ENCODE measurements around the gene ATP9A.

Gene ATP9A

DNA sequence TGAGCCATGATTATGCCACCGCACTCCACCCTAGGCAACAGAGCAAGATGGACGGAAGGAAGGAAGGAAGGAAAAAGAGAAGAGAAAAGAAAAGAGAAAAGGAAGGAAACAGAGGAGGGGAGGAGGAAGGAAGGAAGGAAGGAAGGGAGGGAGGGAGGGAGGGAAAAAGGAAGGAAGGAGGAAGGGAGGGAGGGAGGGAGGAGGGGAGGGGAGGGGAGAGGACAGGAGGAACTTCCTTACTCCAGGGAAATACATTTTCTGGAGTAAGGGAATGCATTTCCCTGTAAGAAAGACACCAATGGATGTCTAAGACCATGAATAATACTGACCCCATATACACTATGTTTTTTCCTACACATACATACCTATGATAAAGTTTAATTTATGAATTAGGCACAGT lies 132.5 kb downstream of the ATP9A start:
- H4K91ac ChIP-seq (ENCODE audit: low read depth, low read length): no peak overlapping the region
- no peak overlapping the region for H2BK5ac ChIP-seq (ENCODE audit: low read depth, low read length, poor library complexity)
- WGBS (ENCODE audit: extremely low coverage, insufficient coverage, insufficient read length): no CpG with 5 or more reads among the region's 2 CpGs
- H4K12ac ChIP-seq (ENCODE audit: low read depth, low read length): no peak overlapping the region
- H3K14ac ChIP-seq (ENCODE audit: low read length): no peak overlapping the region
- no peak overlapping the region for H3K23ac ChIP-seq (ENCODE audit: low read length)
- no peaks in the 10 kb centered on the region for H3K36me3 ChIP-seq (ENCODE audit: control insufficient read depth in 1 of 2, insufficient read depth in 2 of 2, low read length in 2 of 2)
- H3K18ac ChIP-seq (ENCODE audit: low read length): no peak overlapping the region
- no peak overlapping the region for H3K27ac ChIP-seq (ENCODE audit: low read depth, low read length)
- no peaks in the 10 kb centered on the region for H3K79me2 ChIP-seq (ENCODE audit: control insufficient read depth, insufficient read depth, low read length, poor library complexity)
- no peaks in the 10 kb centered on the region for H3K4me1 ChIP-seq (ENCODE audit: control insufficient read depth in 1 of 2, insufficient read depth in 2 of 2, low read length in 2 of 2)
- H3K4ac ChIP-seq (ENCODE audit: low read depth, low read length): no peak overlapping the region
- no peak overlapping the region for H3K9ac ChIP-seq (ENCODE audit: low read length)
- no peak overlapping the region for H4K8ac ChIP-seq (ENCODE audit: low read depth, low read length)
- no peak overlapping the region for H2AFZ ChIP-seq (ENCODE audit: insufficient read depth, low read length, poor library complexity)
- H2AK5ac ChIP-seq (ENCODE audit: low read length): no peak overlapping the region
- no peak overlapping the region for H2BK12ac ChIP-seq (ENCODE audit: low read length)
- H3K4me2 ChIP-seq (ENCODE audit: low read length): no peak overlapping the region
- H3K9me3 ChIP-seq (ENCODE audit: insufficient read depth, low read depth, low read length): no peaks in the 10 kb centered on the region
- H3K4me3 ChIP-seq (ENCODE audit: low read depth, low read length): no peak overlapping the region
- no peak overlapping the region for H2BK120ac ChIP-seq (ENCODE audit: insufficient read depth, low read length, poor library complexity)
- no peaks in the 10 kb centered on the region for H3K27me3 ChIP-seq (ENCODE audit: insufficient read depth, low read length)
- H3K79me1 ChIP-seq (ENCODE audit: low read length): no peaks in the 10 kb centered on the region
- no peak for DNase-seq

DNA sequence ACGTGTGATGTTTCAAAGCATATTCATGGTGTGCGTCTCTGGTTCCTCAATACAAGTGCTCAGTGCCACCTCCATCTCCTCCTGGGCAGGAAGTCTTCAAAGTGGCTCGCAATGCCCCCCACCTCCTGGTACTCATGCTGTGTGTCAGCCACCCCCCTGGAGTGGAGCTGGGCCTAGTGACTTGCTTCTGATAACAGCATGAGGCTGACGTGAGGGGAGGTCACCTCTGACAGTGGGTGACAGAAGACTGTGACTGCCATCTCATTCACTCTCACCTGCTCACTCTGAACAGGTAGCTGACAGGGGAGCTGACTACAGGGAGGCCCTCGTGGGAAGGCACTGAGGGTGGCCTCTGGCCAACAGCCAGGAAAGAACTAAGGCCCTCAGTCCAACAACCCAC lies 133.3 kb downstream of the ATP9A start:
- H3K9me3 ChIP-seq (ENCODE audit: insufficient read depth, low read depth, low read length): no peaks in the 10 kb centered on the region
- H3K4ac ChIP-seq (ENCODE audit: low read depth, low read length): no peak overlapping the region
- H3K4me1 ChIP-seq (ENCODE audit: control insufficient read depth in 1 of 2, insufficient read depth in 2 of 2, low read length in 2 of 2): no peaks in the 10 kb centered on the region
- H3K14ac ChIP-seq (ENCODE audit: low read length): no peak overlapping the region
- no peak overlapping the region for H3K18ac ChIP-seq (ENCODE audit: low read length)
- H3K79me2 ChIP-seq (ENCODE audit: control insufficient read depth, insufficient read depth, low read length, poor library complexity): no peaks in the 10 kb centered on the region
- no peak overlapping the region for H3K23ac ChIP-seq (ENCODE audit: low read length)
- no peak overlapping the region for H2BK12ac ChIP-seq (ENCODE audit: low read length)
- H3K4me2 ChIP-seq (ENCODE audit: low read length): no peak overlapping the region
- H2AK5ac ChIP-seq (ENCODE audit: low read length): no peak overlapping the region
- WGBS (ENCODE audit: extremely low coverage, insufficient coverage, insufficient read length): no CpG with 5 or more reads among the region's 5 CpGs
- no peak for DNase-seq
- no peak overlapping the region for H2BK120ac ChIP-seq (ENCODE audit: insufficient read depth, low read length, poor library complexity)
- no peak overlapping the region for H3K27ac ChIP-seq (ENCODE audit: low read depth, low read length)
- H2BK5ac ChIP-seq (ENCODE audit: low read depth, low read length, poor library complexity): no peak overlapping the region
- no peak overlapping the region for H4K12ac ChIP-seq (ENCODE audit: low read depth, low read length)
- H3K27me3 ChIP-seq (ENCODE audit: insufficient read depth, low read length): no peaks in the 10 kb centered on the region
- no peak overlapping the region for H3K4me3 ChIP-seq (ENCODE audit: low read depth, low read length)
- no peak overlapping the region for H4K91ac ChIP-seq (ENCODE audit: low read depth, low read length)
- H2AFZ ChIP-seq (ENCODE audit: insufficient read depth, low read length, poor library complexity): no peak overlapping the region
- no peak overlapping the region for H4K8ac ChIP-seq (ENCODE audit: low read depth, low read length)
- H3K9ac ChIP-seq (ENCODE audit: low read length): no peak overlapping the region
- no peaks in the 10 kb centered on the region for H3K79me1 ChIP-seq (ENCODE audit: low read length)
- no peaks in the 10 kb centered on the region for H3K36me3 ChIP-seq (ENCODE audit: control insufficient read depth in 1 of 2, insufficient read depth in 2 of 2, low read length in 2 of 2)

DNA sequence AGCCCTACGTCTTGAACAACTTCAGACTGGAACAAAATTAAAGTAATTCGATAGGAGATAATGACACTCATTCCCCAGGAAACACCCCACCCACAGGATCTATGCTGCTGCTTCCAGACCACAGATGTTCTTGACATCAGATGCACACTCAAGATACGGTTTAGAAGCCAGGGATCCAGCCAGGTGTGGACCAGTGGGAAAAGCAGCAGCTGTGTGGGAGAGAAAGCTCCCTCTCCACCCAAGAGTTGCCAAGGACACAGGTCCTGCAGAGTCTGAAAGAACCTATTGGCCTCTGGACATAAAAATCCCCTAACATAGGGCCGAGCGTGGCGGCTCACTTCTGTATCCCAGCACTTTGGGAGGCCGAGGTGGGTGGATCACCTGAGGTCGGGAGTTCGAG lies 133.9 kb downstream of the ATP9A start:
- Histone ChIP-seq H3K27ac (ENCODE audit: low read depth, low read length) (no peak overlapping the region), H3K27me3 (ENCODE audit: insufficient read depth, low read length) (no peaks in the 10 kb centered on the region), H4K8ac (ENCODE audit: low read depth, low read length) (no peak overlapping the region), H3K4me1 (ENCODE audit: control insufficient read depth in 1 of 2, insufficient read depth in 2 of 2, low read length in 2 of 2) (no peaks in the 10 kb centered on the region), H3K79me1 (ENCODE audit: low read length) (no peaks in the 10 kb centered on the region), H3K18ac (ENCODE audit: low read length) (no peak overlapping the region), H4K91ac (ENCODE audit: low read depth, low read length) (no peak overlapping the region), H2AFZ (ENCODE audit: insufficient read depth, low read length, poor library complexity) (no peak overlapping the region), H2BK5ac (ENCODE audit: low read depth, low read length, poor library complexity) (no peak overlapping the region), H2AK5ac (ENCODE audit: low read length) (no peak overlapping the region), H3K79me2 (ENCODE audit: control insufficient read depth, insufficient read depth, low read length, poor library complexity) (no peaks in the 10 kb centered on the region), H3K4ac (ENCODE audit: low read depth, low read length) (no peak overlapping the region), H4K12ac (ENCODE audit: low read depth, low read length) (no peak overlapping the region), H3K9ac (ENCODE audit: low read length) (no peak overlapping the region), H3K4me3 (ENCODE audit: low read depth, low read length) (no peak overlapping the region), H2BK120ac (ENCODE audit: insufficient read depth, low read length, poor library complexity) (no peak overlapping the region), H3K23ac (ENCODE audit: low read length) (no peak overlapping the region), H3K9me3 (ENCODE audit: insufficient read depth, low read depth, low read length) (no peaks in the 10 kb centered on the region), H3K36me3 (ENCODE audit: control insufficient read depth in 1 of 2, insufficient read depth in 2 of 2, low read length in 2 of 2) (no peaks in the 10 kb centered on the region), H3K14ac (ENCODE audit: low read length) (no peak overlapping the region), H3K4me2 (ENCODE audit: low read length) (no peak overlapping the region), H2BK12ac (ENCODE audit: low read length) (no peak overlapping the region)
- no CpG with 5 or more reads among the region's 9 CpGs for WGBS (ENCODE audit: extremely low coverage, insufficient coverage, insufficient read length)
- no peak for DNase-seq

DNA sequence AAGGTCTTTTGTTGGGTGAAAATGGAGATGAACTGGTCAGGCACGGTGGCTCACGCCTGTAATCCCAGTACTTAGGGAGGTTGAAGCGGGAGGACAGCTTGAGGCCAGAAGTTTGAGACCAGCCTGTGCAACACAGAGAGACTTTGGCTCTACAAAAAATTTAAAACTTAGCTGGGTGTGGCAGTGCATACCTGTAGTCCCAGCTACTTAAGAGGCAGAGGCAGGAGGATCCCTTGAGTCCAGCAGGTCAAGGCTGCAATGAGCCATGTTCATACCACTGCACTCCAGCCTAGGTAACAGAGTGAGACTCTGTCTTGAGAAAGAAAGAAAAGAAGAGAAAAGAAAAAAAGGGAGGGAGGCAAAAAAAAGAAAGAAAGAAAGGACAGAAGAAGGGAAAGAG lies 134.8 kb downstream of the ATP9A start:
- H2BK12ac ChIP-seq (ENCODE audit: low read length): no peak overlapping the region
- no peak overlapping the region for H3K4me3 ChIP-seq (ENCODE audit: low read depth, low read length)
- H2BK5ac ChIP-seq (ENCODE audit: low read depth, low read length, poor library complexity): no peak overlapping the region
- no peak overlapping the region for H3K27ac ChIP-seq (ENCODE audit: low read depth, low read length)
- H3K4me2 ChIP-seq (ENCODE audit: low read length): no peak overlapping the region
- H3K18ac ChIP-seq (ENCODE audit: low read length): no peak overlapping the region
- H3K9ac ChIP-seq (ENCODE audit: low read length): no peak overlapping the region
- H3K23ac ChIP-seq (ENCODE audit: low read length): no peak overlapping the region
- no peaks in the 10 kb centered on the region for H3K9me3 ChIP-seq (ENCODE audit: insufficient read depth, low read depth, low read length)
- H3K36me3 ChIP-seq (ENCODE audit: control insufficient read depth in 1 of 2, insufficient read depth in 2 of 2, low read length in 2 of 2): no peaks in the 10 kb centered on the region
- WGBS (ENCODE audit: extremely low coverage, insufficient coverage, insufficient read length): no CpG with 5 or more reads among the region's 3 CpGs
- H4K12ac ChIP-seq (ENCODE audit: low read depth, low read length): no peak overlapping the region
- H2BK120ac ChIP-seq (ENCODE audit: insufficient read depth, low read length, poor library complexity): no peak overlapping the region
- no peak overlapping the region for H2AFZ ChIP-seq (ENCODE audit: insufficient read depth, low read length, poor library complexity)
- no peaks in the 10 kb centered on the region for H3K27me3 ChIP-seq (ENCODE audit: insufficient read depth, low read length)
- H3K4me1 ChIP-seq (ENCODE audit: control insufficient read depth in 1 of 2, insufficient read depth in 2 of 2, low read length in 2 of 2): no peaks in the 10 kb centered on the region
- DNase-seq: no peak
- H3K14ac ChIP-seq (ENCODE audit: low read length): no peak overlapping the region
- no peak overlapping the region for H4K91ac ChIP-seq (ENCODE audit: low read depth, low read length)
- no peak overlapping the region for H2AK5ac ChIP-seq (ENCODE audit: low read length)
- H3K79me2 ChIP-seq (ENCODE audit: control insufficient read depth, insufficient read depth, low read length, poor library complexity): no peaks in the 10 kb centered on the region
- no peaks in the 10 kb centered on the region for H3K79me1 ChIP-seq (ENCODE audit: low read length)
- no peak overlapping the region for H4K8ac ChIP-seq (ENCODE audit: low read depth, low read length)
- H3K4ac ChIP-seq (ENCODE audit: low read depth, low read length): no peak overlapping the region
